GM12873 (cell line): Measurements from ENCODE around the gene RNF220.

Source experiments
- CTCF ChIP-seq: IDR thresholded peaks from 2 replicates; pipeline ENCODE4 v1.5.1; 2012; ENCODE audit warnings: low read depth, mild to moderate bottlenecking, moderate library complexity, low read length, control low read depth; ENCODE audit not compliant: insufficient read depth; ENCODE audit errors: missing control alignments

Gene RNF220

DNA sequence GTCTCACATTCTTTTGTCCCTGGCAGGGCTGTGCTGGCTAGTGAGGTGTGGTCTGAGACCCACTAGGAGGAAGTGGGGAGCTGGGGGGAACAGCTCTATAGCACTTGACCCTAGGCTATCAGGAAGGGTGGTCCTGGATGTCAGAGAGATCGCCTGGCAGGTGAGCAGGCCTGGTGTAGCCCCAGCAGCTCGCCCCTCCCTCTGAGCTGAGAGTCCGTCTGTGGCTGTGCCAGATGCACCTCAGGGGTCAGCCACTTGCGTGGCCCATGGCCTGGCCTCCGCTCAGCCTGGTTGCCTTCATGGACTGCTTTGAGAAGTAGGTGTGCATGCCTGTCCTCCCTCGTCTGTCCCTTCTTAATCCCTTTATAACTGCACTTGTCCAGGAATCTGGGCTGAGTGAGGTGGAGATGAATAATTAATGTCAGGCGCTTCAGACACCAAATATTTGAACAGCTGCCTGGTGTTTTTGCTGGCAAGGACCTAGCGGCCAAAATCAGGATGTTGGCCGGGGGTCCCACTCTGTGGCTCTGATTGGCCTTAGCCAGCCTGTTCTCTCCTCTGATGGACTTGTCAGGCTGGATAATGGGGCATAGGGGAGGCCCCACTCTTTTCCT, 238.8 kb downstream of the RNF220 start:
- no peak for TF ChIP-seq CTCF

DNA sequence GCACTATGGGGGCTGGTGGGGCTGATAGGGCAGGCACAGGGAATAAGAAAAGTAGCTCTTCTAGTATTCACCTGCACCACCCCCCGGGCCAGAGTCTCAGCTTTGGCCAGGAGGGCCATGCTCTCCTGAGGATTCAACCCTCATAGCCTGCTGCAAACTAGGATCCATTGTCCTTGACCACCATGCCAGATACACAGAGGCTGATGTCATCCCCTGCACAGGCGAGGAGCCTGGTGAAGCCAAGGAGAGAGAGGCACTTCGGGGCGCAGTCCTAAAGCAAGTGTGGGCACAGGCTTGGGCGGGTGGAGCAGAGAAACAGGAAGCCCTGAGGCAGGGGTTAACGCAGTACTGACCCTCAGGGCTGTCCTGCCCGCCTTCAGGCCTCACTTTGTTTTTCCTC, 239.8 kb downstream of the RNF220 start:
- TF ChIP-seq CTCF: no peak

DNA sequence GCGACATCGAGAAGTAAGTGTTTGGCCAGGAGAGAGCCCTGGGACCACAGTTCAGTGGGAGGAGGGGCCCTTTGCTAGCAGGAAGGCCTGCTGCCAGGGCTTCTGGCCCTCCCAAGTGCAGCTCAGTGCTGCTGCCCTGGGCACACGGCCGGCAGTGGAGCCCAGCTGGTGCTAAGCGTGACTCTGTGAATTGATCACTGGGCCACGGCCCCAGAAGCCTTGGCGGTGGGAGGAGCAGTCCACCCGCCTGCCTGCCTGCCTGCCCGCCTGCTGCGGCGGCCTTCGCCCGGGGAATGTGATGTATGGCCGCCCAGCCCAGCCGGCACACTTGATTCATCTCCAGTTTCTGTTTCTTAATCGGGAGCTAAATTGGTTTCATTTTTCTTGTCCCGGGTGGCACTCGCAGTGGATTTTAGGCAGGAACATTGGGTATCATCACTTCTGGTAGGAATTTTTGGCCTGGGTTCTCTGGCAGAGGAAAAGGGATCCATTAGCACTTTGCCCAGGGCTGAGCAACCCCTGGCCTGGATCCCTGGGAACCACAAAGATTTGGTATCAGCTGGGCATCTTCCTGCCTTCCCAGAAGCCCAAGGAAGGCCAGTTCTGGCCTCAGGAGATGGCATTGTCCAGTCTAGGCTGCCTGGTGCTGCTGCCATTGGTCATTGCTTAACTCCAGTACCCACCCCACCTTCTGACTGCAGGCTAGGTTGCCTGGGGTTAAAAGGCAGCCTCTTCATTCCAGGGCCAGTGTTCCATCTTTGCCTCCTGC, 240.6 kb downstream of the RNF220 start:
- TF ChIP-seq CTCF: no peak

DNA sequence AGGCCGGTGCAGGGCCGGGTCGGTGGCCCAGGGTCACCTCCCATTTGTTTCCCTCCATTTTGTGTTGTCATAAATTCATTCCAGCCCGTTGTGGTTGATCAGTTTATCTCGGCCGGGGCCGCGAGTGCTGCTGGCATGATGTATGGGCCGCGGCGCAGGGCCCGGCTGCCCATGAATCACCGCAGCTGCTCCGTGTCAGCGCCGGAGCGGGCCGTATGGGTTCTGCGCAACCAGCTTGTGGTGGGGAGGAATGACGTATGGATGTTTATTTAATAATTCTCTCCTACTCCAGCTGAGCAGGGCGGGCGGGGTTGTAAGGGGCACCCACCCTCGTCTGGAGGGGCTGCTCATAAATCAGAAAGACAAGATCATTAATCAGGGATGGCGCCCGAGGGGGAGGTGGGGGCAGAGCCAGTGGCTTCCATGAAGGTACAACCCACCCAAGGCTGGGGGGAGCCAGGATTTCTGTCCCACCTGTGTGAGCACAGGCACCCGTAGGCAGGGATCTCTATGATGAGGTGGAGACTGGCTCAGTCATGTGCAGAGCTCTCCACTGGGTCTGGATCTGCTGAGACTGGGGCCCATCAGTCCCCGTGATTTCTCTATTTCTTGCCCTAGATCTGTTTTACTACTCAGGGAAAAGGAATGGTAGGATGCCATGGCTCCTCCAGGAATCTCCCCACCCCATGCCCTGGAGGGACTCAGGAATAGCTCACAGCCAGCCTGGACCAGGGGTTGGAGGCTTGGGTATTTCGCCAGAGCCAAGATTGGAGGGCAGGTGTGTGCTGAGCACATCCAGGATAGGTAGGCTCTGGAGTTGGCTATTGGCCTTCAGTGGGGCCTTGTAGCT, 241.4 kb downstream of the RNF220 start:
- no peak for TF ChIP-seq CTCF

- no peak for TF ChIP-seq CTCF
Measured at GRCh38 chr1:44647896-44648295, 242.8 kb downstream of the RNF220 start.

- TF ChIP-seq CTCF: no peak
Measured at GRCh38 chr1:44648529-44649250, 243.6 kb downstream of the RNF220 start.
